ENCODE measurements around the gene DDX39A. TPM values are rescaled to one million over a fixed set of nuclear protein-coding genes. Genes with fewer than 3 reads are reported as not detected.

Gene DDX39A
- total RNA-seq, 1 experiment from 2014 or later = 117 TPM

- Histone ChIP-seq H3K27me3 (ENCODE audit: control insufficient read depth, insufficient read depth, low read length) (no peaks in the 10 kb centered on the region), H3K27ac (ENCODE audit: low read length) (no peak overlapping the region), H3K4me1 (ENCODE audit: control insufficient read depth, insufficient read depth, low read length) (no peaks in the 10 kb centered on the region), H3K36me3 (ENCODE audit: control insufficient read depth, insufficient read depth, low read length) (peaks cover under 1% of the 10 kb centered on the region; the same call in 1 of the 2 replicates), H3K9me3 (ENCODE audit: control insufficient read depth, insufficient read depth, low read depth, low read length) (no peaks in the 10 kb centered on the region), H3K4me3 (ENCODE audit: low read depth in 2 of 2, low read length in 2 of 2) (no peak overlapping the region)
- intact Hi-C loops (cut with micrococcal nuclease; ENCODE audit: unreplicated experiment) (no loop called here), in situ Hi-C loops (cut with HindIII; ENCODE audit: low pct_unique_long_range_greater_than_20kb, low sequenced_read_pairs) (no loop called here)
- no TSS peak for BruUV-seq (replicated peaks)
- ATAC-seq (peak; percentile 47; the same call in 1 of the 2 replicates), DNase-seq (ENCODE audit: low read depth, low spot score) (no peak)
- TF ChIP-seq REST (IDR thresholded peaks at IDR 0.05; ENCODE audit: insufficient read depth in 1 of 2, low read depth in 2 of 2, low read length in 1 of 2) = no peak
- TF ChIP-seq CTCF (IDR thresholded peaks at IDR 0.05) = no peak
- TF ChIP-seq TCF7L2 (IDR thresholded peaks at IDR 0.05; ENCODE audit: low read depth, low read length) = no peak
- TF ChIP-seq POLR2AphosphoS5 (IDR thresholded peaks at IDR 0.05; ENCODE audit: low read depth, low read length) = no peak
- TF ChIP-seq SIN3A (IDR thresholded peaks at IDR 0.05; ENCODE audit: borderline replicate concordance, insufficient read depth, low read depth, low read length) = no peak
- ChIA-PET POLR2A (no interaction called here), CTCF (no interaction called here)
Measured at GRCh38 chr19:14441041-14441938, 22.1 kb upstream of the DDX39A start.

GRCh38 chr19:14440049-14440448 lies 20.9 kb upstream of the DDX39A start:
- in situ Hi-C loops (cut with HindIII; ENCODE audit: low pct_unique_long_range_greater_than_20kb, low sequenced_read_pairs) = no loop called here
- ChIA-PET POLR2A (no interaction called here), CTCF (no interaction called here)
- Histone ChIP-seq H3K27ac (ENCODE audit: low read length) (no peak overlapping the region), H3K4me3 (ENCODE audit: low read depth in 2 of 2, low read length in 2 of 2) (no peak overlapping the region), H3K36me3 (ENCODE audit: control insufficient read depth, insufficient read depth, low read length) (no peaks in the 10 kb centered on the region; the same call in 1 of the 2 replicates), H3K4me1 (ENCODE audit: control insufficient read depth, insufficient read depth, low read length) (peaks cover 5% of the 10 kb centered on the region), H3K9me3 (ENCODE audit: control insufficient read depth, insufficient read depth, low read depth, low read length) (no peaks in the 10 kb centered on the region), H3K27me3 (ENCODE audit: control insufficient read depth, insufficient read depth, low read length) (no peaks in the 10 kb centered on the region)
- BruUV-seq (replicated peaks) = no TSS peak
- ATAC-seq (no peak), DNase-seq (ENCODE audit: low read depth, low spot score) (no peak)
- intact Hi-C loops (cut with micrococcal nuclease; ENCODE audit: unreplicated experiment) = no loop called here
- TF ChIP-seq REST (IDR thresholded peaks at IDR 0.05; ENCODE audit: insufficient read depth in 1 of 2, low read depth in 2 of 2, low read length in 1 of 2) (no peak), SIN3A (IDR thresholded peaks at IDR 0.05; ENCODE audit: borderline replicate concordance, insufficient read depth, low read depth, low read length) (no peak), POLR2AphosphoS5 (IDR thresholded peaks at IDR 0.05; ENCODE audit: low read depth, low read length) (no peak), TCF7L2 (IDR thresholded peaks at IDR 0.05; ENCODE audit: low read depth, low read length) (no peak), CTCF (IDR thresholded peaks at IDR 0.05) (no peak)

All from Panc1 (cell line).